ENCODE data around the gene TACR1.
A peak's percentile ranks its signal among the peaks of the same experiment; 100 is the strongest.

Gene TACR1

DNA sequence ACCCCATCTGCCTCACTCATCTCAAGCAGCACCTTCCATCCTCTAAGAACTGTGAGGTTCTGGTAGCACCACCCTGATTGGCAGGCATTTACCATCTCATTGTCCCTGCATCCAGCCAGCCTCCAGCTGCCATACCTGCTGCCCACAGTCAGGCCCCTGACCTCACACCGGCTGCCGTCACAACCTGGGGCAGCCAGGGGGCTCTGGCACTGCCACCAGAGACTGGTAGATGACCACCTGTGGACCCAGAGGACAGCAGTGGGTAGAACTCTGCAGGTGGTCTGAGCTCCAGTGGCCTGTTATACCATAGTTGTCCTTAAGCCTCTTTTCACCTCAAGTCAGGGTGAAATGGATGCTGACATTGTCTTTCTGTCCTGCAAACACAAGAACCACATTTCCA is 171.4 kb downstream of the TACR1 start:
- no peak overlapping the region for H3K4me3 ChIP-seq (ENCODE audit: low read depth, low read length)
- no peak for DNase-seq (ENCODE audit: low read depth, low spot score)
- TF ChIP-seq, protein P1, sequence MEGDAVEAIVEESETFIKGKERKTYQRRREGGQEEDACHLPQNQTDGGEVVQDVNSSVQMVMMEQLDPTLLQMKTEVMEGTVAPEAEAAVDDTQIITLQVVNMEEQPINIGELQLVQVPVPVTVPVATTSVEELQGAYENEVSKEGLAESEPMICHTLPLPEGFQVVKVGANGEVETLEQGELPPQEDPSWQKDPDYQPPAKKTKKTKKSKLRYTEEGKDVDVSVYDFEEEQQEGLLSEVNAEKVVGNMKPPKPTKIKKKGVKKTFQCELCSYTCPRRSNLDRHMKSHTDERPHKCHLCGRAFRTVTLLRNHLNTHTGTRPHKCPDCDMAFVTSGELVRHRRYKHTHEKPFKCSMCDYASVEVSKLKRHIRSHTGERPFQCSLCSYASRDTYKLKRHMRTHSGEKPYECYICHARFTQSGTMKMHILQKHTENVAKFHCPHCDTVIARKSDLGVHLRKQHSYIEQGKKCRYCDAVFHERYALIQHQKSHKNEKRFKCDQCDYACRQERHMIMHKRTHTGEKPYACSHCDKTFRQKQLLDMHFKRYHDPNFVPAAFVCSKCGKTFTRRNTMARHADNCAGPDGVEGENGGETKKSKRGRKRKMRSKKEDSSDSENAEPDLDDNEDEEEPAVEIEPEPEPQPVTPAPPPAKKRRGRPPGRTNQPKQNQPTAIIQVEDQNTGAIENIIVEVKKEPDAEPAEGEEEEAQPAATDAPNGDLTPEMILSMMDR (IDR thresholded peaks at IDR 0.05; ENCODE audit: low read depth, low read length): no peak
- in situ Hi-C loops (cut with HindIII; ENCODE audit: low sequenced_read_pairs): no loop called here

DNA sequence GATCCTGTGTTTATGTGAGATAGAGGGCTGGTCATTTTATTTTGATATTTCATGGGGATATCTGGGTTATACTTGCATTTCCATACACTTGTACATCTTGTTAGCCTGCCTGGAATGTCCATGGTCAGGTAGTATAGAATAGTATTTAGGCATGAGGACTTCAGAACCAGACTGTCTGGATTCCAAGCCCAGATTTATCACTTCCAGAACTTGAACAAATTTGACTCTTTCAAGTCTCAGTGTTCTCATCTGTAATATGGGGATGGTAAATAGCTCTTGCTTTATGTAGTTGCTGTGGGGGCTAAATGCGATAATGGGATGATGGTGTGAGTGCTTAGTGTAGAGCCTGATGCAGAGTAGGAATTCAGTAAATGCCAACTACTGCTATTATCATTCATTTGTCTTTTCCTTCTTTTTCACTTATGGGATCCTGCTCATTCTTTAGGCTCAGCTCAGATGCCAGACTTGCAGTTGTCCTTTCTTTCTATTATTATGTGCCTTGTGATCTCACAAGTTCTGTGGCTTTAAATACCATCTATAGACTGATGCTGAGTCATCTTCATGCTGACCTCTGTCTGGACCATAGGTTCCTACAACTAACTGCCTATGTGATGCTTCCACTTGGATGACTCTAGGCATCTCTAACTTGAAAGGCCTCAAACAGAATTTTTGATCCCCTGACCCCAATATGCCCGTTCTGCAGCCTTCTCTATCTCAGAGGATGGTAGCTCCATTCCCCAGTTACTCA is 173.5 kb downstream of the TACR1 start:
- peak; percentile 27 for DNase-seq (ENCODE audit: low read depth, low spot score)
- in situ Hi-C loops (cut with HindIII; ENCODE audit: low sequenced_read_pairs): no loop called here
- TF ChIP-seq, protein P1 (IDR thresholded peaks at IDR 0.05; ENCODE audit: low read depth, low read length): no peak
- no peak overlapping the region for H3K4me3 ChIP-seq (ENCODE audit: low read depth, low read length)

DNA sequence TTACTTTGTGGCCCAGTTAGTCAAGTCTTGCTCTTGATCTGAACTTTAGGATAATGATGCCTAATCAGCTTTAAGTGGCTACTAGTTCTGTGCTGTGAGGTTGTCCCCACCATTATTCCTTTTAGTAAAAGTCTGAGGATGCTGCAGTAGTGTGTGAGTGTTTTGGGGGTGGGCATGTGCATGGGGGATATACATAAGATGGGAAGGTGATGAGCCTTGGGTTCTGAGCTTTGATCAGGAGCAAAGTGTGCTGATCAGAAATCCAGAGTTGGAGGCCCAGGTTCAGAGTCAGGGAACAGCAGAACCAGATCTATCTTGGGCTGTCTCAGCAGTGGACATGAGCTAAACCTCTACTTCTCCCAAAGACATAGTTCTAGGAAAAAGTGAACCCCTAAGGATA is 174.1 kb downstream of the TACR1 start:
- TF ChIP-seq, protein P1 (IDR thresholded peaks at IDR 0.05; ENCODE audit: low read depth, low read length): no peak
- no peak overlapping the region for H3K4me3 ChIP-seq (ENCODE audit: low read depth, low read length)
- DNase-seq (ENCODE audit: low read depth, low spot score): no peak
- in situ Hi-C loops (cut with HindIII; ENCODE audit: low sequenced_read_pairs): no loop called here

DNA sequence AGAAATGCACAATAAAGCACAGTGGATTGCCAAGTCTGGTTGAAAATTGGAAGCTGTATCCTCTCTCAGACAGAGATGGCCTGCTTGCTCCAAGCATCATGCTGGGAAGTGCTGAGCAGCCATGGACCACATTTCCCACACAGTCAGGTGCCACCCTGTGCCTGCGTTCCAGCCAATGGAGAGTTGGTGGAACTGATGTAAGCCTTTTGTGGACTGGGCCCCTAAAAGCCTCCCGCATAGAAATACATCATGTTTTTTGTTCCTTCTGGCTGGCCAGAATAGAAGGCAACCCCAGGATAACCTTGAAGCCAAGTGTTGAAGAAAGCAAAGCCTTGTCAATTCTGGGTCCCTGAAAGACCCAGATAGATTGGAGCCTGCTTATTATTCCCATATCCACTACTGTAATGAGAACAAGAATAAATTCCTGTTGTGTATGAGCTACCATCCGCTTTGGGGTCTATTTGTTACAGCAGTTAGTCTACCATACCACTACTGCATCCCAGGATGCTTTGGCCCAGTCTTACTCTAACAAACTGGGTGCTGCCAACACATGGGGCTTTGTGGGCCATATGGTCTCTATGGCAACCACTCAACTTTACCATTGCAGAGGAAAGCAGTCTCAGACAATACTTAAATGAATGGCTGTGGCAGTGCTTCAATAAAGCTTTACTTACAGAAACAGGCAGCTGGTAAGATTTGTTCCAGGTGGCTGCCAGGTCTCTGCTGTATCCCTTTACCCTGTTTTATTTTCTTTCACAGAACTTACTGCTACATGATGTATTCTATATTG is 175.5 kb downstream of the TACR1 start:
- DNase-seq (ENCODE audit: low read depth, low spot score): no peak
- no peak overlapping the region for H3K4me3 ChIP-seq (ENCODE audit: low read depth, low read length)
- TF ChIP-seq, protein P1 (IDR thresholded peaks at IDR 0.05; ENCODE audit: low read depth, low read length): no peak
- in situ Hi-C loops (cut with HindIII; ENCODE audit: low sequenced_read_pairs): no loop called here

DNA sequence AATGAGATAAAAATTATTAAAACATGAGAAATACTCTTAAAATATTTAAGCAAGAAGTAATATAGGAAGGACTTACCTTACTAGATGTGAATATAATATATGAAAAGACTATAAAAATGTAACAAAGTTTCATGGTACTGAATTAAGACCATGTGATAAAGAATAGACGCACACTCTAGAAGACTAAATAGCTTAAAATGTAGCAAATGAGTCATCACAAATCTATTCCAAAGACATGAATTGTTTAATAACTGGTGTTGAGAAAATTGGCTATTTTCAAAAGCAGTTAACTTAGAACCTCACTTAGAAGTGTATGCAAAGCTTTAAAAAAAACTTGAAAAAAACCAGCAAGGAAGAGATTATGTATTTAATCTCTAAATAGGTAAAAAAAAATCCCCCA is 176.8 kb downstream of the TACR1 start:
- TF ChIP-seq, protein P1 (IDR thresholded peaks at IDR 0.05; ENCODE audit: low read depth, low read length): no peak
- in situ Hi-C loops (cut with HindIII; ENCODE audit: low sequenced_read_pairs): no loop called here
- peak; percentile 33 for DNase-seq (ENCODE audit: low read depth, low spot score)
- H3K4me3 ChIP-seq (ENCODE audit: low read depth, low read length): no peak overlapping the region

DNA sequence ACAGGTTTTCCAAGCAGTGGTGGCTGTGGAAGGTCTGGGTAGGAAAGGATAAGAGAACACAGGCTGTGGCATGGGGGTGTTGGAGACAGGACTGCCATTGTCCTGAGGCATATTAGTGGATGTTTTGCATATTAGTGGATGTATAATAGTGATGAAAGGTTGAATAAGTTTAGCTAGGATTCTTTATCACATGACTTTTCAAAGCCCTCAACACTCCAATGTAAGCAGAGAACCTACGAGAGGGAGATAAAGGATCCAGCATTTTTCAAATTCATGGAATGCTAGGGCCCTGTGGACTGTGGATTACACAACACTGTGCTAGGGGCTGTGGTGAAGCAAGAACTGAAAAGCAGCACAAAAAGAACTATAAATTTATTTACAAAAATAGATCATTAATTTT is 177.6 kb downstream of the TACR1 start:
- TF ChIP-seq, protein P1 (IDR thresholded peaks at IDR 0.05; ENCODE audit: low read depth, low read length): no peak
- H3K4me3 ChIP-seq (ENCODE audit: low read depth, low read length): no peak overlapping the region
- in situ Hi-C loops (cut with HindIII; ENCODE audit: low sequenced_read_pairs): no loop called here
- DNase-seq (ENCODE audit: low read depth, low spot score): peak; percentile 3
